ENCODE measurements around the gene PRKCH. TPM values are rescaled to one million over a fixed set of nuclear protein-coding genes. Genes with fewer than 3 reads are reported as not detected.

Gene PRKCH
- total RNA-seq, 1 experiment from 2014 or later, result 2.7 TPM

DNA sequence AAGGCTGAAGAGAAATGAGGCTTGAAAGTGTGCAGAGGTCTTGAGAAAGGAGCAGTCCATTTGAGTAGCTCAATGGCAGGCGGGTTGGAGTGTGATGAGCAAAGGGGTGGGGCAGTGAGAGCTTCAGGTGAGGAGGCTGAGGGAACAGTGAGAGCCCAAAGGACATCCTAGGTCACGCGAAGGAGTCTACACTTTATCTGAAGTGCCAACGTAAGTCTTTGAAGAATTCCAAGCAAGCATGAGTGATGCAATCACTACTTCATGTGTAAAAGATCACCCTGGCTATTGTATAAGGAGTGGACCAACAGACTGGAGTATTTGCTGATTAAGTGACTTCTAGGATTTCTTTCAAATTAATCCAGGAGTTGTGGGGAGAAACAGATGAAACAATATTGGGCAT is 214.1 kb downstream of the PRKCH start:
- Histone ChIP-seq H3K4me3 (ENCODE audit: low read depth in 2 of 2, low read length in 2 of 2) (no peak overlapping the region), H3K9me3 (ENCODE audit: control insufficient read depth, insufficient read depth, low read depth, low read length) (no peaks in the 10 kb centered on the region), H3K27ac (ENCODE audit: low read length) (no peak overlapping the region), H3K27me3 (ENCODE audit: control insufficient read depth, insufficient read depth, low read length) (no peaks in the 10 kb centered on the region; the same call in 1 of the 2 replicates), H3K36me3 (ENCODE audit: control insufficient read depth, insufficient read depth, low read length) (no peaks in the 10 kb centered on the region), H3K4me1 (ENCODE audit: control insufficient read depth, insufficient read depth, low read length) (peaks cover 4% of the 10 kb centered on the region; the same call in 1 of the 2 replicates)
- no peak for DNase-seq (ENCODE audit: low read depth, low spot score)
- in situ Hi-C loops (cut with HindIII; ENCODE audit: low pct_unique_long_range_greater_than_20kb, low sequenced_read_pairs) (no loop called here), intact Hi-C loops (cut with micrococcal nuclease; ENCODE audit: unreplicated experiment) (no loop called here)
- no TSS peak for BruUV-seq (replicated peaks)
- ATAC-seq, result no peak
- ChIA-PET CTCF (no interaction called here), POLR2A (no interaction called here)
- TF ChIP-seq POLR2AphosphoS5 (IDR thresholded peaks at IDR 0.05; ENCODE audit: low read depth, low read length) (no peak), SIN3A (IDR thresholded peaks at IDR 0.05; ENCODE audit: borderline replicate concordance, insufficient read depth, low read depth, low read length) (no peak), TCF7L2 (IDR thresholded peaks at IDR 0.05; ENCODE audit: low read depth, low read length) (no peak)
- TF ChIP-seq, protein P1, sequence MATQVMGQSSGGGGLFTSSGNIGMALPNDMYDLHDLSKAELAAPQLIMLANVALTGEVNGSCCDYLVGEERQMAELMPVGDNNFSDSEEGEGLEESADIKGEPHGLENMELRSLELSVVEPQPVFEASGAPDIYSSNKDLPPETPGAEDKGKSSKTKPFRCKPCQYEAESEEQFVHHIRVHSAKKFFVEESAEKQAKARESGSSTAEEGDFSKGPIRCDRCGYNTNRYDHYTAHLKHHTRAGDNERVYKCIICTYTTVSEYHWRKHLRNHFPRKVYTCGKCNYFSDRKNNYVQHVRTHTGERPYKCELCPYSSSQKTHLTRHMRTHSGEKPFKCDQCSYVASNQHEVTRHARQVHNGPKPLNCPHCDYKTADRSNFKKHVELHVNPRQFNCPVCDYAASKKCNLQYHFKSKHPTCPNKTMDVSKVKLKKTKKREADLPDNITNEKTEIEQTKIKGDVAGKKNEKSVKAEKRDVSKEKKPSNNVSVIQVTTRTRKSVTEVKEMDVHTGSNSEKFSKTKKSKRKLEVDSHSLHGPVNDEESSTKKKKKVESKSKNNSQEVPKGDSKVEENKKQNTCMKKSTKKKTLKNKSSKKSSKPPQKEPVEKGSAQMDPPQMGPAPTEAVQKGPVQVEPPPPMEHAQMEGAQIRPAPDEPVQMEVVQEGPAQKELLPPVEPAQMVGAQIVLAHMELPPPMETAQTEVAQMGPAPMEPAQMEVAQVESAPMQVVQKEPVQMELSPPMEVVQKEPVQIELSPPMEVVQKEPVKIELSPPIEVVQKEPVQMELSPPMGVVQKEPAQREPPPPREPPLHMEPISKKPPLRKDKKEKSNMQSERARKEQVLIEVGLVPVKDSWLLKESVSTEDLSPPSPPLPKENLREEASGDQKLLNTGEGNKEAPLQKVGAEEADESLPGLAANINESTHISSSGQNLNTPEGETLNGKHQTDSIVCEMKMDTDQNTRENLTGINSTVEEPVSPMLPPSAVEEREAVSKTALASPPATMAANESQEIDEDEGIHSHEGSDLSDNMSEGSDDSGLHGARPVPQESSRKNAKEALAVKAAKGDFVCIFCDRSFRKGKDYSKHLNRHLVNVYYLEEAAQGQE (IDR thresholded peaks at IDR 0.05; ENCODE audit: insufficient read depth in 1 of 2, low read depth in 2 of 2, low read length in 1 of 2), result no peak
- TF ChIP-seq, protein P2, sequence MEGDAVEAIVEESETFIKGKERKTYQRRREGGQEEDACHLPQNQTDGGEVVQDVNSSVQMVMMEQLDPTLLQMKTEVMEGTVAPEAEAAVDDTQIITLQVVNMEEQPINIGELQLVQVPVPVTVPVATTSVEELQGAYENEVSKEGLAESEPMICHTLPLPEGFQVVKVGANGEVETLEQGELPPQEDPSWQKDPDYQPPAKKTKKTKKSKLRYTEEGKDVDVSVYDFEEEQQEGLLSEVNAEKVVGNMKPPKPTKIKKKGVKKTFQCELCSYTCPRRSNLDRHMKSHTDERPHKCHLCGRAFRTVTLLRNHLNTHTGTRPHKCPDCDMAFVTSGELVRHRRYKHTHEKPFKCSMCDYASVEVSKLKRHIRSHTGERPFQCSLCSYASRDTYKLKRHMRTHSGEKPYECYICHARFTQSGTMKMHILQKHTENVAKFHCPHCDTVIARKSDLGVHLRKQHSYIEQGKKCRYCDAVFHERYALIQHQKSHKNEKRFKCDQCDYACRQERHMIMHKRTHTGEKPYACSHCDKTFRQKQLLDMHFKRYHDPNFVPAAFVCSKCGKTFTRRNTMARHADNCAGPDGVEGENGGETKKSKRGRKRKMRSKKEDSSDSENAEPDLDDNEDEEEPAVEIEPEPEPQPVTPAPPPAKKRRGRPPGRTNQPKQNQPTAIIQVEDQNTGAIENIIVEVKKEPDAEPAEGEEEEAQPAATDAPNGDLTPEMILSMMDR (IDR thresholded peaks at IDR 0.05), result no peak

DNA sequence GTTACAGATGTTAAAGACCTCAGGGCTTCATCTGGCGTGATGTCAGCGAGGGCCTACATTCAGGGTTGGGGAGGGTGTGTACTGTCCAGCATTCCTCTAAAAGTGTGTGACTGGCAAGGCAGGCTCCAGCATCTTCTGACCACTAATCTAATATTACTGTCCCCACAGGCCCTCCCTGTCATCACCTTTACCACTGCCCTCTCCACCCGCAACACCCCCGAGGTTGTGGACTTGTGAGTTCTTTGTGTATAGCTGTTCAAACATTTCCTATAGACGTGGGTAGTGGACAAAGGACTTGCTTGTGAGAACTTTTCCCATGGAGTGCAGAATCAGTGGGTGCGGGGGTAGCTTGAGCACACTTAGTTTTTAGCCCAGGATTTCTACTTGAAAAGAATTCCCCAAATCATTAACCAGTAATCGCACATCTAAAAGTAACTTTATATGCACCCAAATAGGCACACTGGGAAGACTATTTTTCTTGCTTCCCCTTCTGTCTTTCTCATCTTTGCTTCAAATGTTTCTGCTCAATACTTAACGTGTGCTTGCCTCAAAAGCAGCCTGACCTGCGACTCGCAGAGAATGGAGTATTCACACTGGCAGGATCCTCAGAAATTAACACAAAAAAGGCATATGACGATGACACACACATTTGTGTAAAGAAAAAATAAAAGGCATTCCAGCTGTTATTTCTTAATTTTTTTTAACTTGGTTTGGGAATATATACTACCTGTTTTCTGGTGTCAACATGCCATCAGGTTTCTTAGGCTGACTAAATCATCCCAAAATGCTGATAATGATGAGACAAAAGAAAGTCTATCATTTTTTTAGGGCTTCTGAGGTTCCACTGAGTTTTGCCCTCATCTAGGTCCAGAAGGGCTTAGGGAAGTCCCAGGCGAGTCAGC is 215.5 kb downstream of the PRKCH start:
- in situ Hi-C loops (cut with HindIII; ENCODE audit: low pct_unique_long_range_greater_than_20kb, low sequenced_read_pairs) (no loop called here), intact Hi-C loops (cut with micrococcal nuclease; ENCODE audit: unreplicated experiment) (no loop called here)
- ATAC-seq, result no peak
- Histone ChIP-seq H3K9me3 (ENCODE audit: control insufficient read depth, insufficient read depth, low read depth, low read length) (no peaks in the 10 kb centered on the region), H3K4me1 (ENCODE audit: control insufficient read depth, insufficient read depth, low read length) (peaks cover 4% of the 10 kb centered on the region; the same call in 1 of the 2 replicates), H3K36me3 (ENCODE audit: control insufficient read depth, insufficient read depth, low read length) (no peaks in the 10 kb centered on the region), H3K4me3 (ENCODE audit: low read depth in 2 of 2, low read length in 2 of 2) (no peak overlapping the region), H3K27ac (ENCODE audit: low read length) (no peak overlapping the region; the same call in 1 of the 2 replicates), H3K27me3 (ENCODE audit: control insufficient read depth, insufficient read depth, low read length) (no peaks in the 10 kb centered on the region; the same call in 1 of the 2 replicates)
- POLR2A ChIA-PET, result no interaction called here
- CTCF ChIA-PET, result no interaction called here
- no TSS peak for BruUV-seq (replicated peaks)
- no peak for DNase-seq (ENCODE audit: low read depth, low spot score)
- TF ChIP-seq SIN3A (IDR thresholded peaks at IDR 0.05; ENCODE audit: borderline replicate concordance, insufficient read depth, low read depth, low read length) (no peak), TCF7L2 (IDR thresholded peaks at IDR 0.05; ENCODE audit: low read depth, low read length) (no peak), POLR2AphosphoS5 (IDR thresholded peaks at IDR 0.05; ENCODE audit: low read depth, low read length) (no peak)
- TF ChIP-seq, protein P1 (IDR thresholded peaks at IDR 0.05; ENCODE audit: insufficient read depth in 1 of 2, low read depth in 2 of 2, low read length in 1 of 2), result no peak
- TF ChIP-seq, protein P2 (IDR thresholded peaks at IDR 0.05), result no peak

Measured in Panc1 (cell line).